ENCODE results near the gene CTBP1. TPM values are rescaled to one million over a fixed set of nuclear protein-coding genes. Genes with fewer than 3 reads are reported as not detected.

Gene CTBP1
- total and polyA plus RNA-seq, 2 of the 8 experiments (the other 6 are each of a cell fraction or from before 2014, with no cell fraction given), result 128 to 185 TPM

- H2BK5ac ChIP-seq (ENCODE audit: low read depth, low read length), result no peak overlapping the region
- H4K8ac ChIP-seq (ENCODE audit: extremely low read depth, insufficient read depth, low read length), result no peak overlapping the region
- H3K4ac ChIP-seq (replicated peaks; ENCODE audit: insufficient read length, low read depth, low read length), result no peak overlapping the region
- H3K27me3 ChIP-seq (replicated peaks in 1 of 4; ENCODE audit: control insufficient read depth in 3 of 4, extremely low read depth in 1 of 4, insufficient read depth in 3 of 4, low read length in 3 of 4), result no peaks in the 10 kb centered on the region
- H4K5ac ChIP-seq (ENCODE audit: insufficient read length, low read depth, low read length), result no peak overlapping the region
- no peaks in the 10 kb centered on the region for H3K79me1 ChIP-seq (ENCODE audit: low read depth, low read length)
- no peak overlapping the region for H3K4me2 ChIP-seq (ENCODE audit: insufficient read depth in 1 of 2, low read depth in 2 of 2, low read length in 2 of 2)
- H3K18ac ChIP-seq (ENCODE audit: extremely low read depth, low read length), result no peak overlapping the region
- no peak overlapping the region for H2AFZ ChIP-seq (ENCODE audit: low read length)
- no peak overlapping the region for H3K23ac ChIP-seq (ENCODE audit: insufficient read length)
- no peaks in the 10 kb centered on the region for H3K79me2 ChIP-seq (ENCODE audit: control insufficient read depth in 1 of 2, insufficient read depth in 2 of 2, low read length in 2 of 2)
- no peak overlapping the region for H3K4me3 ChIP-seq (ENCODE audit: extremely low read depth in 1 of 4, insufficient read depth in 2 of 4, low read depth in 3 of 4, low read length in 4 of 4)
- no peaks in the 10 kb centered on the region for H3K4me1 ChIP-seq (replicated peaks in 1 of 4; ENCODE audit: control insufficient read depth in 3 of 4, insufficient read depth in 4 of 4, low read length in 3 of 4)
- H4K91ac ChIP-seq (replicated peaks; ENCODE audit: insufficient read length, low read length), result no peak overlapping the region
- H2BK15ac ChIP-seq (ENCODE audit: low read length), result no peak overlapping the region
- no peak overlapping the region; a peak in 1 of 7 replicates for H3K9ac ChIP-seq (replicated peaks in 1 of 4; ENCODE audit: extremely low read depth in 1 of 4, low read depth in 3 of 4, low read length in 3 of 4)
- no peak overlapping the region for H3K27ac ChIP-seq (ENCODE audit: low read depth, low read length)
- H3K56ac ChIP-seq (replicated peaks; ENCODE audit: insufficient read length, low read depth, low read length), result no peak overlapping the region
- 94% methylated on average over 28 of the region's 31 CpGs; no CpG with 5 or more reads in 1 of the 2 experiments for WGBS, 2 experiments (ENCODE audit: extremely low coverage in 1 of 2, insufficient coverage in 1 of 2, insufficient read length in 1 of 2, insufficient replicate concordance in 2 of 2, low coverage in 1 of 2, low lambda C conversion rate in 2 of 2, missing lambda C conversion rate in 1 of 2)
- no peaks in the 10 kb centered on the region for H3K23me2 ChIP-seq (ENCODE audit: low read depth, low read length)
- DNase-seq (ENCODE audit: low read depth in 1 of 2, low spot score in 2 of 2), result no peak
- peaks cover 0 to 22% (median 5%) of the 10 kb centered on the region in 4 experiments; a peak in 6 of 8 replicates for H3K36me3 ChIP-seq (ENCODE audit: control insufficient read depth in 2 of 4, insufficient read depth in 4 of 4, low read length in 3 of 4)
- H2BK120ac ChIP-seq (replicated peaks; ENCODE audit: low read depth, low read length), result no peak overlapping the region
- no peak for FAIRE-seq
- peaks cover 2% of the 10 kb centered on the region in 2 experiments for H4K20me1 ChIP-seq (replicated peaks in 1 of 2; ENCODE audit: control insufficient read depth in 1 of 2, insufficient read depth in 2 of 2, low read length in 2 of 2)
- H2AK5ac ChIP-seq (ENCODE audit: low read depth, low read length), result no peak overlapping the region
- no peak overlapping the region for H3K14ac ChIP-seq (ENCODE audit: insufficient read length)
- H2BK20ac ChIP-seq (ENCODE audit: low read length), result no peak overlapping the region
- H3K9me3 ChIP-seq (ENCODE audit: insufficient read depth in 2 of 2, low read depth in 1 of 2, low read length in 1 of 2), result no peaks in the 10 kb centered on the region
- H2BK12ac ChIP-seq (ENCODE audit: low read depth, low read length), result no peak overlapping the region
- ChIA-PET CTCF (ENCODE audit: partially characterized antibody) (interaction anchor here (1.2 to 1.4 kb wide), 2 partner anchors 28 to 43 kb away, joined by 3 to 7 read pairs; no protein-coding TSS in a partner anchor), POLR2A (ENCODE audit: partially characterized antibody) (interaction anchor here (1.0 kb wide), 1 partner anchor 12 kb away, joined by 3 read pairs; no protein-coding TSS in a partner anchor)
- TF ChIP-seq EP300 (IDR thresholded peaks at IDR 0.05; ENCODE audit: borderline replicate concordance in 1 of 2, low read depth in 2 of 2, low read length in 2 of 2) (no peak), RAD21 (IDR thresholded peaks at IDR 0.05 in 1 of 2, conservative IDR thresholded peaks at IDR 0.05 in 1 of 2; ENCODE audit: low read depth in 2 of 2, low read length in 2 of 2) (no peak), HDAC2 (IDR thresholded peaks at IDR 0.05; ENCODE audit: borderline replicate concordance in 1 of 2, low read depth in 2 of 2, low read length in 2 of 2) (no peak), TBP (IDR thresholded peaks at IDR 0.05; ENCODE audit: low read depth, low read length) (no peak), SIRT6 (IDR thresholded peaks at IDR 0.05; ENCODE audit: low read length) (no peak), SP4 (IDR thresholded peaks at IDR 0.05; ENCODE audit: low read length) (no peak), ATF2 (IDR thresholded peaks at IDR 0.05; ENCODE audit: low read length) (no peak), BRCA1 (IDR thresholded peaks at IDR 0.05; ENCODE audit: low read depth, low read length) (no peak)
These were observed 39.8 kb downstream of the CTBP1 start for GRCh38 chr4:1208970-1209704.
